Breast epithelium (tissue), 4 donors: ENCODE results near the gene GRIP1. TPM values are rescaled to one million over a fixed set of nuclear protein-coding genes. Genes with fewer than 3 reads are reported as not detected.
"Not testable (repeated sequence)": the region's sequence is repeated elsewhere in the genome, so short reads cannot be mapped to it uniquely, and the experiment has no call there.

Experiments used
- DNase-seq, 2 donors: peaks; one replicate each; pipeline ENCODE4 v3.0.0-alpha.2; 2019; ENCODE audit warnings: low spot score in 2 of 2
- H3K27ac ChIP-seq, 2 donors: fragments of 200-600 bp; sonication (generic) in 1 of 2; one replicate each; pipeline ENCODE4 v1.5.1; 2016 to 2019; ENCODE audit warnings: mild to moderate bottlenecking in 1 of 2
- H3K27me3 ChIP-seq, 2 donors: fragments of 200-600 bp; sonication (generic) in 1 of 2; one replicate each; pipeline versions ENCODE4 v1.5.1 to v1.6.0; 2017 to 2019; ENCODE audit warnings: control low read depth in 1 of 2, mild to moderate bottlenecking in 1 of 2
- H3K36me3 ChIP-seq: fragments of 200-600 bp; one replicate; pipeline ENCODE4 v1.5.1; 2019
- H3K4me1 ChIP-seq, 2 donors: fragments of 200-600 bp; sonication (generic); one replicate each; pipeline ENCODE4 v1.5.1; 2016 to 2019; ENCODE audit warnings: control low read depth in 1 of 2
- H3K4me3 ChIP-seq, 3 donors: fragments of 200-600 bp; sonication (generic); 1 replicate in 2 of 3; 2 replicates in 1 of 3; pipeline ENCODE4 v1.5.1; 2016 to 2019; ENCODE audit warnings: mild to moderate bottlenecking in 3 of 3, moderate library complexity in 2 of 3
- H3K9me3 ChIP-seq, 2 donors: fragments of 200-600 bp; sonication (generic) in 1 of 2; one replicate each; pipeline ENCODE4 v1.5.1; 2016 to 2019; ENCODE audit warnings: control low read depth in 1 of 2
- CTCF ChIP-seq, 3 donors: fragments of 450-650 bp; IDR thresholded peaks; one replicate each; pipeline ENCODE4 v1.5.1; 2016 to 2017; ENCODE audit warnings: antibody characterized with exemption in 3 of 3, mild to moderate bottlenecking in 3 of 3, moderate library complexity in 3 of 3
- POLR2A ChIP-seq: fragments of 450-650 bp; IDR thresholded peaks from one replicate; pipeline ENCODE4 v1.6.1; 2016; ENCODE audit warnings: antibody characterized with exemption, mild to moderate bottlenecking, moderate library complexity
- POLR2AphosphoS5 ChIP-seq, 3 donors: sonication (generic); formaldehyde crosslinking; IDR thresholded peaks; one replicate each; pipeline ENCODE4 v1.6.1; 2017; ENCODE audit warnings: antibody characterized with exemption in 3 of 3
- intact Hi-C: fragments of 100-400 bp; cut with DNase I; formaldehyde crosslinking; loops from one replicate; pipeline ENCODE4 v1.15.1; 2023; ENCODE audit warnings: low total_unique reads
- total RNA-seq, 3 donors: library from RNA; depleted of rRNA; stranded (reverse); fragments of >200 nt; gene quantifications; one replicate each; pipeline ENCODE4 v1.1.0, GENCODE V29; 2016

Gene GRIP1
- total RNA-seq, 3 donors from 2014 or later: 0.48 to 6.3 (median 2.9) TPM

DNA sequence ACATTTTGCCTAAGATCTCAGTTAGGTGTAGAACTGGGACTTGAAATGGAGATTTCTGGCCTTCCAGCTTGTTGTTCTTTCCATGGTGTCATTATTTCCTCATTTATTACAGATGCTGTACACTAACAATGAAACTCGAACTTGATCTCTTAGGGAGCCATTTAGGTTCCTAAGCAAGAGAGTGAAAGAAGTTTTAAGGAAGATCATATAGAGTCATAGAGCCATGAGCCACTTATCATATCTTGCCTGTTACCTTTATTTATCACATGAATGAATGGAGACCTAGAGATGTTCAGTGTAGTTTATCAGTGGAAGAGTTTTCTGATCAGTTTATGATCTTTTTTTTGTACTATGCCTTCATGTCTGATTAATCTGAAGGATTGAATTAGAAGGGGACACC lies 366.7 kb downstream of the GRIP1 start:
- Histone ChIP-seq H3K27ac (no peak overlapping the region), H3K4me1 (no peaks in the 10 kb centered on the region), H3K4me3 (no peak overlapping the region), H3K9me3 (no peaks in the 10 kb centered on the region), H3K36me3 (no peaks in the 10 kb centered on the region), H3K27me3 (no peaks in the 10 kb centered on the region)
- DNase-seq: no peak
- TF ChIP-seq POLR2A (no peak), POLR2AphosphoS5 (IDR thresholded peaks at IDR 0.05) (no peak), CTCF (IDR thresholded peaks at IDR 0.05) (no peak)
- intact Hi-C loops: no loop called here

DNA sequence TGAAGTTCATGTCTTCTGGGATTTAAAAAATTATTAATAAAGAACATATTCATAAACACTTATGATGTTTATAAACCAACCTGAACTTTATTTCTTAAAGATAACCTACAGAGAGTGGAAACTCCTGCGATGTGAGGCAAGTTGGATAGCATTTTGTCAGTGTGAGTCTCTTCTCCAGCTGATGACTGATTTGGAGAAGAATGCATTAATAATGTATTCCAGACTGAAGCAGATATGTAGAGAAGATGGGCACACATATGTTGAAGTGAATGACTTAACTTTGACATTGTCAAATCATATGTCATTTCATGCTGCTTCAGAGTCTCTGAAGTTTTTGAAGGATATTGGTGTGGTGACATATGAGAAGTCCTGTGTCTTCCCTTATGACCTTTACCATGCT lies 369.3 kb downstream of the GRIP1 start:
- no peak overlapping the region for H3K27ac ChIP-seq
- no peaks in the 10 kb centered on the region for H3K27me3 ChIP-seq
- H3K4me3 ChIP-seq: no peak overlapping the region
- H3K36me3 ChIP-seq: no peaks in the 10 kb centered on the region
- no peak for TF ChIP-seq POLR2A
- no peak for TF ChIP-seq POLR2AphosphoS5 (IDR thresholded peaks at IDR 0.05)
- TF ChIP-seq CTCF (IDR thresholded peaks at IDR 0.05): no peak
- no peak for DNase-seq
- H3K9me3 ChIP-seq: no peaks in the 10 kb centered on the region
- H3K4me1 ChIP-seq: no peaks in the 10 kb centered on the region
- intact Hi-C loops: no loop called here

DNA sequence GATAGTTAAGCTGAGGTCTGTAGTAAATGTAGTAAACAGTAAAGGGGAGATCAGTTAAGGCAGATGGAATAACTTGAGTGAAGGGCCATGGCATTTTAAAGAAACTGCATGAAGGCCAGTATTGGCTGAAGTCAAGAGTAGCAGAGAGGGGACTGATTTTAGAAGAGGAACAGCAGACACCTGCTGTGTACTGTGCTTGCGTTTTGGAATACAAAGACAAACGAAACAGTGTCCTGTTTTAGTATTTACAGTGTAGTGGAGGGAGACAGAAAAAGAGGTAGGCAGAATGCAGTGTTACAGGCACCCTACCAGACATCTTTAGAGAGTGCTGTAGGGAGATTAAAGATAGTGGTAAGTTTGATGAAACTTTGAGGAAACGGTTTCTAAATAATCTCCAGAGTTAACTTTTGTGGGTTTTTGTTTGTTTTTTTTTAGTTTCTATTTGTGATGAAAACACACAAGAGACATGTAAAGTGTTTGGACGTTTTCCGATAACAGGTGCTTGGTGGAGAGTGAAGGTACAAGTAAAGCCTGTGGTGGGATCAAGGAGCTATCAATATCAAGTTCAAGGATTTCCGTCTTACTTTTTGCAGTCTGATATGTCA lies 374.5 kb downstream of the GRIP1 start:
- H3K36me3 ChIP-seq: no peaks in the 10 kb centered on the region
- no peaks in the 10 kb centered on the region for H3K27me3 ChIP-seq
- TF ChIP-seq POLR2AphosphoS5 (IDR thresholded peaks at IDR 0.05): no peak
- TF ChIP-seq CTCF (IDR thresholded peaks at IDR 0.05): no peak
- TF ChIP-seq POLR2A: no peak
- no peak overlapping the region for H3K27ac ChIP-seq
- no peaks in the 10 kb centered on the region for H3K4me1 ChIP-seq
- peak overlapping the region in 1 of 3 donors; percentile 55 for H3K4me3 ChIP-seq
- DNase-seq: no peak
- H3K9me3 ChIP-seq: no peaks in the 10 kb centered on the region
- intact Hi-C loops: no loop called here

DNA sequence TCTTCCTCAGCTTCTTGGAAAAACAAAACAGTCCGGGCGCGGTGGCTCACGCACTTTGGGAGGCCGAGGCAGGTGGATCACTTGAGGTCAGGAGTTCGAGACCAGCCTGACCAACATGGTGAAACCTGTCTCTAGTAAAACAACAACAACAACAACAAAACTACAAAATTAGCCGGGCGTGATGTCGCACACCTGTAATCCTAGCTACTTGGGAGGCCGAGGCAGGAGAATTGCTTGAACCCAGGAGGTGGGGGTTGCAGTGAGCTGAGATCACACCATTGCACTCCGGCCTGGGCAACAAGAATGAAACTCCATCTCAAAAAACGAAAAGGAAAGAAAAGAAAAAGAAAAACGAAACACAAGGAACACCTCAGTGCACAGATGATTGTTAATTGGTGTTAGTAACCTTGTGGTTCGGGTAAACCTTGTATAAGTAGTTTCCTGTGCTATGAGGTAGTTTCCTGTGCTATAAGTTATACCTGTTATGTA lies 375.5 kb downstream of the GRIP1 start:
- H3K4me1 ChIP-seq, H3K9me3 ChIP-seq, H3K27me3 ChIP-seq, DNase-seq, H3K27ac ChIP-seq, H3K36me3 ChIP-seq, intact Hi-C loops: not testable (repeated sequence)
- peak overlapping the region in 2 of 3 donors; percentile 55 to 66 for H3K4me3 ChIP-seq

DNA sequence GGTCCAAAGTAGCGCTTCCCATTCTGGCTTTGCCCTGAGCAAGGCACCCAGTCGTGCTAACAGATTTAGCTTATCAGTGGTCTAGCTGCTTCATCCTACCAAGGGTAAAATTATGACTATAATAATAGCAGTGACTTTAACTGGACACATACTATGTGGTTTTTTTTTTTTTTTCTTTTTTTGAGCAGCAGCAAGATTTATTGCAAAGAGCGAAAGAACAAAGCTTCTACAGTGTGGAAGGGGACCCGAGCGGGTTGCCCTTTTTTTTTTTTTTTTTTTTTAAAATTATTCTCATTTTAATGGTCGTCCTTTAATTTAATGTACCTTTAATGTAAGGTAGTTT lies 376.1 kb downstream of the GRIP1 start:
- DNase-seq: no peak
- H3K27ac ChIP-seq: peak overlapping the region; percentile 68 to 75
- intact Hi-C loops: no loop called here
- H3K4me1 ChIP-seq: no peaks in the 10 kb centered on the region
- H3K27me3 ChIP-seq: no peaks in the 10 kb centered on the region
- H3K36me3 ChIP-seq: no peaks in the 10 kb centered on the region
- TF ChIP-seq POLR2A (no peak), POLR2AphosphoS5 (IDR thresholded peaks at IDR 0.05) (no peak)
- H3K4me3 ChIP-seq: peak overlapping the region; percentile 60 to 70 (median 66)
- no peaks in the 10 kb centered on the region for H3K9me3 ChIP-seq

DNA sequence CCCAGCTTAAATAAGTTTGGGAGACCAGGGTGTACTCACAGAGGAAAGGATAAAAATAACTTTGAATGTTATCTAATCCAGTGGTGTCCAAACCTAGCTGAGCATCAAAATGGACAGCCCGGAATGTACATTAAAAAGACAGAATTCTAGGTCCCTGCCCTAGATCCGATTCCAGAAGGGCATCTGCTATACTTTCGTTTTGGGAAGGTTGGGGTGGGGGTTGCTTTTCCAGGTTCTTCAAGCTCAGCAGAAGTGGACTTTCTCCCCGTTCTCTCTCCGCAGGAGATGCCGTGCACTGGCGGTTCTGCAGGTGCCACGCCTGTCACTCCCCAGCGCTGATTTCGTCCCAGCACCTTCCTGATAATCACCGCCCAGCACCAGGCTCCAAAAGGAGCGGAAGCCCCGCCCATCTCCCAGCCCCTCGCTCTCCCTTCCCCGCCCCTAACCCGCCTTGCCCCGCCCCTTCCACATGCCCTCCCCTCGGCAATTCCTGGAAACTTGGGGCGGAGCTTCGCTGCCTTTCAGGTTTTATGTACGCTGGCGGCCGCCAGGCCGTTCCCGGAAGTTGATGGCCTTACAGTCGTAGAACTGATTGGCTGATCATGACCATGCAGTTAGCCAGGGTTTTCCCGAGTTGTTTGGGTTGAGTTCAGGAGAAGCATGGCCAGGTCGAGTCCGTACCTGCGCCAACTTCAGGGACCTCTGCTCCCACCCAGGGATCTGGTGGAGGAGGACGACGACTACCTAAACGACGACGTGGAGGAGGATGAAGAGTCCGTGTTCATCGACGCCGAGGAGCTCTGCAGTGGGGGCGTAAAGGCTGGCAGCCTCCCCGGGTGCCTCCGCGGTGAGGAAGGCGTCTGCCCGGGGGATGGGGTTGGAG lies 376.7 kb downstream of the GRIP1 start, which contains the start of gene HELB:
HELB (plus strand) TSS at position 550 of the 883 bp plus-strand sequence; CDS start at position 661, 111 bp downstream.
- Histone ChIP-seq H3K27me3 (no peaks in the 10 kb centered on the region), H3K27ac (peak within 1 kb of the TSS; percentile 68 to 75), H3K4me3 (peak within 1 kb of the TSS; percentile 60 to 70 (median 66)), H3K4me1 (no peaks in the 10 kb centered on the region), H3K9me3 (no peaks in the 10 kb centered on the region), H3K36me3 (no peaks in the 10 kb centered on the region)
- peak; percentile 96 to 98 for DNase-seq
- intact Hi-C loops: no loop called here
- TF ChIP-seq POLR2AphosphoS5 (IDR thresholded peaks at IDR 0.05) (peak; percentile 69 to 90 (median 72)), CTCF (IDR thresholded peaks at IDR 0.05) (no peak)
